ENCODE data around the gene STPG4.

GRCh38 chr2:47195148-47195547 lies 40.0 kb upstream of the STPG4 start:
- TF ChIP-seq CTCF (IDR thresholded peaks at IDR 0.05), result no peak
- no peak for TF ChIP-seq POLR2A (IDR thresholded peaks at IDR 0.05)

Measured in Peyer's patch (tissue), 4 donors.